Upper lobe of left lung (tissue), 6 donors: ENCODE measurements around the gene HIVEP3. TPM values are rescaled to one million over a fixed set of nuclear protein-coding genes. Genes with fewer than 3 reads are reported as not detected.

Source experiments
- ATAC-seq, 2 donors: fragments of 200-7000 bp; cut with Tn5 transposase; one replicate each; pipeline ENCODE4 v1.9.1; 2022; ENCODE audit warnings: mild to moderate bottlenecking in 2 of 2, moderate library complexity in 2 of 2; ENCODE audit not compliant: low FRiP score in 2 of 2
- DNase-seq, 2 donors: peaks; one replicate each; pipeline ENCODE4 v3.0.0-alpha.2; 2019 to 2020
- H3K27ac ChIP-seq, 4 donors: fragments of 200-600 bp; sonication (generic); one replicate each; pipeline ENCODE4 v1.5.1; 2016 to 2019
- H3K27me3 ChIP-seq, 4 donors: fragments of 200-600 bp; sonication (generic); one replicate each; pipeline ENCODE4 v1.5.1; 2017 to 2019
- H3K36me3 ChIP-seq, 4 donors: fragments of 200-600 bp; sonication (generic); one replicate each; pipeline ENCODE4 v1.5.1; 2016 to 2019
- H3K4me1 ChIP-seq, 4 donors: fragments of 200-600 bp; sonication (generic); one replicate each; pipeline ENCODE4 v1.5.1; 2018 to 2019
- H3K4me3 ChIP-seq, 4 donors: fragments of 200-600 bp; sonication (generic); one replicate each; pipeline ENCODE4 v1.5.1; 2017 to 2019; ENCODE audit warnings: mild to moderate bottlenecking in 2 of 4, moderate library complexity in 1 of 4
- H3K9me3 ChIP-seq, 4 donors: fragments of 200-600 bp; sonication (generic); one replicate each; pipeline ENCODE4 v1.5.1; 2018 to 2019
- CTCF ChIP-seq, 6 experiments: fragments of 450-650 bp in 4 of 6; fragments of 200-600 bp in 2 of 6; sonication (generic) in 2 of 6; IDR thresholded peaks; one replicate each; pipeline ENCODE4 v1.5.1; 2016 to 2019; ENCODE audit warnings: antibody characterized with exemption in 6 of 6
- EP300 ChIP-seq, 4 donors: sonication (generic); formaldehyde crosslinking; IDR thresholded peaks; one replicate each; pipeline ENCODE4 v1.5.1; 2017; ENCODE audit warnings: antibody characterized with exemption in 4 of 4, control low read depth in 2 of 4
- POLR2A ChIP-seq, 4 donors: fragments of 450-650 bp; IDR thresholded peaks; one replicate each; pipeline ENCODE4 v1.5.1; 2016 to 2017; ENCODE audit warnings: antibody characterized with exemption in 4 of 4, mild to moderate bottlenecking in 2 of 4
- POLR2AphosphoS5 ChIP-seq, 2 donors: sonication (generic); formaldehyde crosslinking; IDR thresholded peaks; one replicate each; pipeline ENCODE4 v1.5.1; 2017; ENCODE audit warnings: antibody characterized with exemption in 2 of 2
- WGBS, 2 donors: methylation state at CpG; one replicate each; pipeline ENCODE4 v1.1.5; 2017 to 2018; 5-methylcytosine and 5-hydroxymethylcytosine counted together
- total RNA-seq, 6 donors: library from RNA; depleted of rRNA in 4 of 6; stranded (reverse); fragments of >200 nt in 4 of 6; gene quantifications; one replicate each; pipeline versions ENCODE4 v1.1.0 to v1.2.1, GENCODE V29; 2016 to 2021
- donor health status: DM: no; HTN: no; CAD: no; lungs with moderate emphysema.
- donor health status: DM: no; HTN: yes; CAD: no; lungs with severe emphysema.

HIVEP3 gene
- total RNA-seq, 6 donors from 2014 or later: 9.7 to 23.0 (median 11.6) TPM

GRCh38 chr1:41749991-41750745, 168.6 kb downstream of the HIVEP3 start:
- ATAC-seq: no peak
- TF ChIP-seq POLR2A (IDR thresholded peaks at IDR 0.05) (no peak), CTCF (IDR thresholded peaks at IDR 0.05) (no peak), EP300 (IDR thresholded peaks at IDR 0.05) (no peak), POLR2AphosphoS5 (IDR thresholded peaks at IDR 0.05) (no peak)
- no peaks in the 10 kb centered on the region for H3K36me3 ChIP-seq
- WGBS, 2 donors: 69 to 70% methylated on average over 8 to 11 of the region's 11 CpGs
- no peaks in the 10 kb centered on the region for H3K27me3 ChIP-seq
- DNase-seq: no peak
- H3K9me3 ChIP-seq: no peaks in the 10 kb centered on the region
- H3K4me1 ChIP-seq: peaks cover 7 to 16% (median 11%) of the 10 kb centered on the region in 4 donors
- no peak overlapping the region for H3K27ac ChIP-seq
- no peak overlapping the region for H3K4me3 ChIP-seq

- no peaks in the 10 kb centered on the region for H3K9me3 ChIP-seq
- no peaks in the 10 kb centered on the region for H3K36me3 ChIP-seq
- TF ChIP-seq EP300 (IDR thresholded peaks at IDR 0.05): no peak
- TF ChIP-seq CTCF (IDR thresholded peaks at IDR 0.05): no peak
- no peak for TF ChIP-seq POLR2A (IDR thresholded peaks at IDR 0.05)
- no peak for TF ChIP-seq POLR2AphosphoS5 (IDR thresholded peaks at IDR 0.05)
- 66 to 84% methylated on average over 2 of the region's 2 CpGs for WGBS, 2 donors
- peaks cover 12 to 17% (median 15%) of the 10 kb centered on the region in 4 donors for H3K4me1 ChIP-seq
- no peaks in the 10 kb centered on the region for H3K27me3 ChIP-seq
- no peak for ATAC-seq
- no peak overlapping the region for H3K27ac ChIP-seq
- no peak for DNase-seq
- H3K4me3 ChIP-seq: no peak overlapping the region
Measured at GRCh38 chr1:41745022-41745421, 173.7 kb downstream of the HIVEP3 start.

- TF ChIP-seq CTCF (IDR thresholded peaks at IDR 0.05): no peak
- TF ChIP-seq EP300 (IDR thresholded peaks at IDR 0.05): no peak
- no peak for TF ChIP-seq POLR2AphosphoS5 (IDR thresholded peaks at IDR 0.05)
- no peak for TF ChIP-seq POLR2A (IDR thresholded peaks at IDR 0.05)
- Histone ChIP-seq H3K27me3 (no peaks in the 10 kb centered on the region), H3K36me3 (no peaks in the 10 kb centered on the region), H3K27ac (no peak overlapping the region), H3K4me1 (peaks cover 27 to 33% (median 31%) of the 10 kb centered on the region in 4 donors), H3K9me3 (no peaks in the 10 kb centered on the region), H3K4me3 (no peak overlapping the region)
- ATAC-seq: no peak
- no peak for DNase-seq
- WGBS, 2 donors: 92 to 94% methylated on average over 3 of the region's 3 CpGs
Measured at GRCh38 chr1:41743366-41743765, 175.4 kb downstream of the HIVEP3 start.

GRCh38 chr1:41742219-41742618, 176.5 kb downstream of the HIVEP3 start:
- TF ChIP-seq POLR2AphosphoS5 (IDR thresholded peaks at IDR 0.05) (no peak), EP300 (IDR thresholded peaks at IDR 0.05) (no peak)
- ATAC-seq (no peak), DNase-seq (no peak)
- Histone ChIP-seq H3K4me3 (no peak overlapping the region), H3K27me3 (no peaks in the 10 kb centered on the region), H3K9me3 (no peaks in the 10 kb centered on the region), H3K27ac (peak overlapping the region in 1 of 4 donors; percentile 37), H3K4me1 (peaks cover 30 to 44% (median 39%) of the 10 kb centered on the region in 4 donors), H3K36me3 (no peaks in the 10 kb centered on the region)
- WGBS, 2 donors: 62% methylated on average over 5 of the region's 5 CpGs

- H3K27me3 ChIP-seq: no peaks in the 10 kb centered on the region
- H3K4me1 ChIP-seq: peaks cover 34 to 54% (median 43%) of the 10 kb centered on the region in 4 donors
- no peak overlapping the region for H3K4me3 ChIP-seq
- DNase-seq (peak in 1 of 2 donors; percentile 40), ATAC-seq (no peak)
- 72 to 86% methylated on average over 6 to 7 of the region's 7 CpGs for WGBS, 2 donors
- H3K36me3 ChIP-seq: no peaks in the 10 kb centered on the region
- no peaks in the 10 kb centered on the region for H3K9me3 ChIP-seq
- H3K27ac ChIP-seq: peak overlapping the region; percentile 66 to 91 (median 88)
- TF ChIP-seq EP300 (IDR thresholded peaks at IDR 0.05): no peak
- no peak for TF ChIP-seq POLR2A (IDR thresholded peaks at IDR 0.05)
- no peak for TF ChIP-seq CTCF (IDR thresholded peaks at IDR 0.05)
- no peak for TF ChIP-seq POLR2AphosphoS5 (IDR thresholded peaks at IDR 0.05)
Measured at GRCh38 chr1:41741244-41741643, 177.5 kb downstream of the HIVEP3 start.
